GM12801 (cell line): Measurements from ENCODE around the gene KLHDC8A.

Source experiments
- CTCF ChIP-seq: IDR thresholded peaks from one replicate; pipeline ENCODE4 v1.5.1; 2011; ENCODE audit warnings: control low read depth; ENCODE audit not compliant: insufficient read length; ENCODE audit errors: extremely low read depth

Gene KLHDC8A, protein sequence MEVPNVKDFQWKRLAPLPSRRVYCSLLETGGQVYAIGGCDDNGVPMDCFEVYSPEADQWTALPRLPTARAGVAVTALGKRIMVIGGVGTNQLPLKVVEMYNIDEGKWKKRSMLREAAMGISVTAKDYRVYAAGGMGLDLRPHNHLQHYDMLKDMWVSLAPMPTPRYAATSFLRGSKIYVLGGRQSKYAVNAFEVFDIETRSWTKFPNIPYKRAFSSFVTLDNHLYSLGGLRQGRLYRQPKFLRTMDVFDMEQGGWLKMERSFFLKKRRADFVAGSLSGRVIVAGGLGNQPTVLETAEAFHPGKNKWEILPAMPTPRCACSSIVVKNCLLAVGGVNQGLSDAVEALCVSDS

DNA sequence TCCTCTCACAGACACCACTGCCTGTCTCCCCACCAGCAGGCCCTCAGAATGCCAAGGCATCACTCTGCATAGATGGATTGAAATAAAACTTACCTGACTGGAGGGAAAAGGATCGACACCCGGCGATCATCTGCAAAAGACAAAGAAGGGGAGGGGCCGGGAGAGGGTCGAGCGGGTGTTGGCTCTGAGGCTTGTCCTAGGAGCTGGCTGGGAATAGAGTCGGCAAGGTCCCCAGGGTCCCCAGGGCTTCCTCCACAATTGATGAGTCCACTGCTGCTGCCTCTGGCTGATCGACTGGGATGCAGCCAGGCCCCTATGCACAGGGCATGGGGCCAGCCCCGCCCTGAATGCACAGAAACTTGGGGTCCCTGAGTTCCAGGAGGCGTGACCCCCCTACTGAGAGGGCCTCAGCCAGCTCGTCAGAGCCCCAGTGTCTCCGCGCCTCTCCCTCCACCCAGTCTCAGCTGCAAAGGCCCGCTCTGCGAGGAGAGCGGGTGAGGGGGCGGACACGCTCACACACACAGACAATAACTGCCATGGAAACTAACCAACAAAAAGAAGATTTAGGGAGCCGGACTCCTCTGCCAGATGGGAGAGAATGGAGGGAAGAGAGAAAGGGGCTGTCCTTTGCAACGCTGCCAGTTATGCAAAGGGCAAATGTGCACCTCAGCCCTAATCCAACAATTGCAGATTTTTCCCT is at the start of gene KLHDC8A:
KLHDC8A (minus strand) TSS at position 483 of the 700 bp plus-strand sequence. CDS start 13,318 bp downstream, outside the sequence.
- TF ChIP-seq CTCF, result no peak

GRCh38 chr1:205398586-205398985 is 41.9 kb upstream of the KLHDC8A start:
- TF ChIP-seq CTCF, result no peak

- TF ChIP-seq CTCF, result no peak
These were observed 40.4 kb upstream of the KLHDC8A start for GRCh38 chr1:205396967-205397616.

DNA sequence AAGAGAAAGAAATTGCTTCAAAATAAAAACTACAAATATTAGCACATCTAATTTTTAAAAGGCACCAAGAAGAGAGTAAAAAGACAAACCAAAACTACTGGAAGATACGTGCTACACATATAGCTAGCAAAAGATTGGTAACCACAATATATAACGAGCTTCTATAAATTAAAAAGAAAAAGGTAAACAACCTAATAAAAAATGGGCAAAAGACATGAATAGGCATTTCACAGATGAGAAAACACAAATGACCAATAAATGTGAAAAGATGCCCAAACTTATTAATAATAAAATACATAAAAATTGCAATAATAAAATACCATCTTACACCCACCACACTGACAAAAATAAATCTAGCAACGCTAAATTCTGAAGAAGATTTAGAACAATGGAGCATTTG is 38.9 kb upstream of the KLHDC8A start:
- no peak for TF ChIP-seq CTCF

DNA sequence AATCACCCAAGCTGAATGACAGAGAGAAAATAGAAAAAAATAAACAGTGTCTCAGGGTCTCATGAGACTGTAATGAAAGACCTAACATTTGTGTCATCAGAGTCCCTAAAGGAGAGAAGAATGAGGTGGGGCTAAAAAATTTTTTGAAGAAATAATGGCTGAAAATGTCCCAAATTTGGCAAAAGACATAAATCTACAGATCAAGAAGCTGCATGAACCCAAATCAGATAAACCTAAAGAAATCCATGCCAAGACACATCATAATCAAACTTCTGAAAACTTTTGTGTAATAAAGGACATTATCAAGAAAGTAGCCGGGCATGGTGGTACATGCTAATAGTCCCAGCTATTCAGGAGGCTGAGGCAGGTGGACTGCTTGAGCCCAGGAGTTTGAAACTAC is 35.9 kb upstream of the KLHDC8A start:
- TF ChIP-seq CTCF, result no peak

GRCh38 chr1:205391386-205391785 is 34.7 kb upstream of the KLHDC8A start:
- TF ChIP-seq CTCF, result no peak

- TF ChIP-seq CTCF, result no peak
These were observed 31.1 kb upstream of the KLHDC8A start for GRCh38 chr1:205387845-205388244.
